Right lobe of liver (tissue), 4 donors: ENCODE measurements around the gene SLC6A9.

ENCODE experiments used
- POLR2A ChIP-seq: fragments of 450-650 bp; IDR thresholded peaks from one replicate; pipeline ENCODE4 v1.6.1; 2017; ENCODE audit warnings: antibody characterized with exemption, mild to moderate bottlenecking
- TF ChIP-seq, protein P1 (sequence below), 4 donors: fragments of 200-600 bp in 3 of 4; fragments of 450-650 bp in 1 of 4; IDR thresholded peaks; one replicate each; pipeline versions ENCODE4 v1.5.1 to v1.8.0; 2016 to 2022; ENCODE audit warnings: antibody characterized with exemption in 4 of 4, mild to moderate bottlenecking in 2 of 4
- donor health status: DM: no; HTN: no; CAD: no.
- donor health status: DM: no; HTN: no; CAD: no.
- donor health status: DM: no; HTN: yes; CAD: no.

DNA sequence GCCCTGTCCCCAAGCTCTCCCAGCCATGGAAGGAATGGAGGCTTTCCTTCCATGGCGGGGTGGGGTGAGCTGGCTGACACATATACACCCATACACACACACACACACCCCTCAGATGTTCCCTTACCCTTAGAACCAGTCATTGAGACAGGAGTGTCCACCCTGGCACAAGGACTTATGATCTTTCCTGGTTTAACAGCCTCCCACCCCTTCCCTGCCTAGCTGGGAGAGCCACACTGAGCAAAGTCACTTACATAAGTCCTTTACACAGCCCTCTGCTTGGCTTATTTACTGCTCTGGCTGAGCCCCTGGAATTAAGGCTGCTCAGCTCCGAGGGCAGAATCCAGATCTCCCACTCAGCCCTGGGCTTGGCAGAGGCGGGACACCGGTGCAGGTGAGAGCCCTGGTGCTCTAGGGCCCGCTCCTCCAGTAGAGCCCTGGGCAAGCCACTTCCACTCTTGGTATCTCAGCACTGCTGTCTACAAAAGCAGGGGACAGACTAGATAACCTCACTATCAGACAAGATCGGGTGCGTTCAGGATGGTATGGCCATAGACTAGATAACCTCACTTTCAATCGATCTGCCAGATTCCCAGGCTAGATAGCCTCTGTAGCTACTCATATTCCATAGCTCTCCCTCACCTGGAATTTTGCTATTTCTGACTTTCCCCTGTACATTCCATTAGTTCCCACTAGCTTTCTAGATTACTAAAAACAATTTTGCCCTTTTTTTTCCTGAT is 16.7 kb downstream of the SLC6A9 start:
- TF ChIP-seq, protein P1, sequence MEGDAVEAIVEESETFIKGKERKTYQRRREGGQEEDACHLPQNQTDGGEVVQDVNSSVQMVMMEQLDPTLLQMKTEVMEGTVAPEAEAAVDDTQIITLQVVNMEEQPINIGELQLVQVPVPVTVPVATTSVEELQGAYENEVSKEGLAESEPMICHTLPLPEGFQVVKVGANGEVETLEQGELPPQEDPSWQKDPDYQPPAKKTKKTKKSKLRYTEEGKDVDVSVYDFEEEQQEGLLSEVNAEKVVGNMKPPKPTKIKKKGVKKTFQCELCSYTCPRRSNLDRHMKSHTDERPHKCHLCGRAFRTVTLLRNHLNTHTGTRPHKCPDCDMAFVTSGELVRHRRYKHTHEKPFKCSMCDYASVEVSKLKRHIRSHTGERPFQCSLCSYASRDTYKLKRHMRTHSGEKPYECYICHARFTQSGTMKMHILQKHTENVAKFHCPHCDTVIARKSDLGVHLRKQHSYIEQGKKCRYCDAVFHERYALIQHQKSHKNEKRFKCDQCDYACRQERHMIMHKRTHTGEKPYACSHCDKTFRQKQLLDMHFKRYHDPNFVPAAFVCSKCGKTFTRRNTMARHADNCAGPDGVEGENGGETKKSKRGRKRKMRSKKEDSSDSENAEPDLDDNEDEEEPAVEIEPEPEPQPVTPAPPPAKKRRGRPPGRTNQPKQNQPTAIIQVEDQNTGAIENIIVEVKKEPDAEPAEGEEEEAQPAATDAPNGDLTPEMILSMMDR (IDR thresholded peaks at IDR 0.05), result no peak
- no peak for TF ChIP-seq POLR2A
